NB4 (cell line): ENCODE results near the gene GPRIN3.

Experiments
- DNase-seq: peaks from one replicate; pipeline ENCODE4 v3.0.0; 2010; ENCODE audit warnings: low read depth
- H3K4me3 ChIP-seq: one replicate; pipeline ENCODE4 v1.5.1; 2011; ENCODE audit warnings: mild to moderate bottlenecking, low read depth, low read length, moderate library complexity
- CTCF ChIP-seq: IDR thresholded peaks from one replicate; pipeline ENCODE4 v1.5.1; 2012; ENCODE audit warnings: low read depth, low read length
- MAX ChIP-seq: IDR thresholded peaks from 2 replicates; pipeline ENCODE4 v1.6.1; 2011; ENCODE audit warnings: low read depth, low read length
- MYC ChIP-seq: IDR thresholded peaks from 2 replicates; pipeline ENCODE4 v1.6.1; 2011; ENCODE audit warnings: low read depth, low read length
- POLR2A ChIP-seq: IDR thresholded peaks from 2 replicates; pipeline ENCODE4 v1.6.1; 2011; ENCODE audit warnings: mild to moderate bottlenecking; ENCODE audit not compliant: insufficient read length; ENCODE audit errors: extremely low read depth

GPRIN3 gene

GRCh38 chr4:89307446-89308160, at the start of gene GPRIN3:
TSS of gene GPRIN3 (minus strand) at chr4:89307800. CDS start at chr4:89250110, 57,690 bp downstream.
- no peak for DNase-seq
- TF ChIP-seq CTCF (no peak), POLR2A (no peak)
- H3K4me3 ChIP-seq: no peak within 1 kb of the TSS

- DNase-seq: peak; percentile 48
- no peak for TF ChIP-seq CTCF
- no peak for TF ChIP-seq POLR2A
- no peak for TF ChIP-seq MYC
- no peak for TF ChIP-seq MAX
These were observed 49.7 kb upstream of the GPRIN3 start for GRCh38 chr4:89357340-89357739.

GRCh38 chr4:89356086-89356485, 48.5 kb upstream of the GPRIN3 start:
- TF ChIP-seq MYC (no peak), MAX (no peak), POLR2A (no peak), CTCF (no peak)
- DNase-seq: no peak
- H3K4me3 ChIP-seq: no peak overlapping the region

More at GRCh38 chr4:89357340-89357739, 49.7 kb upstream of the GPRIN3 start:
- no peak overlapping the region for H3K4me3 ChIP-seq

GRCh38 chr4:89353514-89353913, 45.9 kb upstream of the GPRIN3 start:
- TF ChIP-seq POLR2A (no peak), MYC (no peak), MAX (no peak)
- DNase-seq: no peak
- no peak overlapping the region for H3K4me3 ChIP-seq

- H3K4me3 ChIP-seq: no peak overlapping the region
- DNase-seq: no peak
- TF ChIP-seq CTCF (no peak), POLR2A (no peak), MAX (no peak), MYC (no peak)
These were observed 44.9 kb upstream of the GPRIN3 start for GRCh38 chr4:89352541-89352940.

- no peak for DNase-seq
- H3K4me3 ChIP-seq: no peak overlapping the region
These were observed 43.6 kb upstream of the GPRIN3 start for GRCh38 chr4:89351201-89351600.

More at GRCh38 chr4:89351201-89351600, 43.6 kb upstream of the GPRIN3 start:
- TF ChIP-seq POLR2A (no peak), CTCF (no peak), MYC (no peak)
